ENCODE measurements around the gene CCSER1. TPM values are rescaled to one million over a fixed set of nuclear protein-coding genes. Genes with fewer than 3 reads are reported as not detected.

The CCSER1 gene
- 1.9 TPM for total RNA-seq (2013)
- polyA plus RNA-seq (under 1 TPM; 0.09 to 0.75 (median 0.13) TPM), polyA minus RNA-seq (0.80 and 1.5 TPM in 2 replicates), total RNA-seq (2.0 to 11.7 (median 3.7) reads per million in 11 experiments)

- H2AFZ ChIP-seq (ENCODE audit: insufficient read depth, low read depth, low read length, poor library complexity, severe bottlenecking): peak within 1 kb of the TSS; percentile 84
- H3K4me3 Mint-ChIP-seq: peak within 1 kb of the TSS; percentile 97 to 100
- peaks cover 24% of the 10 kb centered on the region for H3K4me1 Mint-ChIP-seq
Measured at GRCh38 chr4:90127223-90127705, at the start of gene CCSER1. Gene CCSER1, plus strand, starts transcription at chr4:90127394.

GRCh38 chr4:90078440-90078839, 48.8 kb upstream of the CCSER1 start:
- no peaks in the 10 kb centered on the region for H4K20me1 ChIP-seq (ENCODE audit: insufficient read depth, low read length)
- peak overlapping the region in 1 of 2 donors; percentile 33 for H3K4me3 Mint-ChIP-seq
- H3K27ac Mint-ChIP-seq: peak overlapping the region in 5 of 7 donors; percentile 16 to 64 (median 48)
- H3K27me3 Mint-ChIP-seq (ENCODE audit: low read depth in 3 of 3): peaks cover 0 to 4% (median 2%) of the 10 kb centered on the region in 3 donors
- no peaks in the 10 kb centered on the region for H3K27me3 ChIP-seq (ENCODE audit: control insufficient read depth in 2 of 2, insufficient read depth in 2 of 2, low read length in 2 of 2)
- H3K9me3 ChIP-seq (replicated peaks in 1 of 2; ENCODE audit: control insufficient read depth in 1 of 2, insufficient read depth in 1 of 2, low read length in 2 of 2): no peaks in the 10 kb centered on the region
- H2AFZ ChIP-seq (ENCODE audit: insufficient read depth, low read depth, low read length, poor library complexity, severe bottlenecking): no peak overlapping the region
- TF ChIP-seq CTCF (IDR thresholded peaks at IDR 0.05): no peak
- H3K36me3 ChIP-seq (replicated peaks in 1 of 2; ENCODE audit: control insufficient read depth in 1 of 2, insufficient read depth in 2 of 2, low read length in 2 of 2): no peaks in the 10 kb centered on the region
- no peak overlapping the region for H3K4me2 ChIP-seq (replicated peaks; ENCODE audit: extremely low read depth, low read length, poor library complexity, severe bottlenecking)
- peak overlapping the region in 1 of 2 donors; percentile 5 for H3K27ac ChIP-seq (ENCODE audit: low read depth in 1 of 2, low read length in 2 of 2)
- DNase-seq: peak; percentile 36 to 68 (median 44)
- intact Hi-C loops (cut with micrococcal nuclease): loop anchor here in 1 of 2 donors (10.0 kb wide), 1 partner anchor 54 kb away; no protein-coding TSS in a partner anchor
- no peaks in the 10 kb centered on the region for H3K79me2 ChIP-seq (ENCODE audit: insufficient read depth, low read length)
- peaks cover 0 to 2% (median 0%) of the 10 kb centered on the region in 7 donors for H3K9me3 Mint-ChIP-seq
- no peaks in the 10 kb centered on the region for H3K36me3 Mint-ChIP-seq
- H3K4me1 Mint-ChIP-seq: peaks cover 23% of the 10 kb centered on the region
- H3K4me1 ChIP-seq (ENCODE audit: control insufficient read depth in 1 of 2, insufficient read depth in 2 of 2, low read length in 2 of 2): peaks cover 24 to 27% of the 10 kb centered on the region in 2 donors
- no peak overlapping the region for H3K4me3 ChIP-seq (replicated peaks in 1 of 3; ENCODE audit: low read depth in 2 of 3, low read length in 3 of 3)
- no peak overlapping the region for H3K9ac ChIP-seq (ENCODE audit: insufficient read depth, low read length, poor library complexity, severe bottlenecking)

More at GRCh38 chr4:90127223-90127705, at the start of gene CCSER1:
- Histone ChIP-seq H4K20me1 (ENCODE audit: insufficient read depth, low read length) (no peaks in the 10 kb centered on the region), H3K4me1 (ENCODE audit: control insufficient read depth in 1 of 2, insufficient read depth in 2 of 2, low read length in 2 of 2) (peaks cover 24 to 31% of the 10 kb centered on the region in 2 donors), H3K9me3 (replicated peaks in 1 of 2; ENCODE audit: control insufficient read depth in 1 of 2, insufficient read depth in 1 of 2, low read length in 2 of 2) (no peaks in the 10 kb centered on the region), H3K9ac (ENCODE audit: insufficient read depth, low read length, poor library complexity, severe bottlenecking) (peak within 1 kb of the TSS; percentile 69), H3K4me3 (replicated peaks in 1 of 3; ENCODE audit: low read depth in 2 of 3, low read length in 3 of 3) (peak within 1 kb of the TSS; percentile 55 to 83 (median 62)), H3K36me3 (replicated peaks in 1 of 2; ENCODE audit: control insufficient read depth in 1 of 2, insufficient read depth in 2 of 2, low read length in 2 of 2) (no peaks in the 10 kb centered on the region), H3K79me2 (ENCODE audit: insufficient read depth, low read length) (no peaks in the 10 kb centered on the region), H3K27me3 (ENCODE audit: control insufficient read depth in 2 of 2, insufficient read depth in 2 of 2, low read length in 2 of 2) (peaks cover 2 to 10% of the 10 kb centered on the region in 2 donors), H3K27ac (ENCODE audit: low read depth in 1 of 2, low read length in 2 of 2) (peak within 1 kb of the TSS; percentile 24 to 67), H3K4me2 (replicated peaks; ENCODE audit: extremely low read depth, low read length, poor library complexity, severe bottlenecking) (peak within 1 kb of the TSS; percentile 96)
- under 1% methylated on average over 30 of the region's 35 CpGs for WGBS (ENCODE audit: insufficient coverage)
- intact Hi-C loops (cut with micrococcal nuclease): loop anchor here in 1 of 2 donors (10.0 kb wide), 1 partner anchor 102 kb away; no protein-coding TSS in a partner anchor
- TF ChIP-seq CTCF (IDR thresholded peaks at IDR 0.05): no peak
- Mint-ChIP-seq H3K9me3 (peaks cover 0 to 1% (median 0%) of the 10 kb centered on the region in 7 donors), H3K27me3 (ENCODE audit: low read depth in 3 of 3) (peaks cover 12 to 14% (median 13%) of the 10 kb centered on the region in 3 donors), H3K27ac (peak within 1 kb of the TSS in 6 of 7 donors; percentile 35 to 87 (median 82)), H3K36me3 (no peaks in the 10 kb centered on the region)
- peak; percentile 38 to 70 (median 64) for DNase-seq

Data from CD14-positive monocyte (primary cell).